Coronary artery (tissue), 2 donors: Measurements from ENCODE around the gene BLCAP.

Experiments used
- DNase-seq: peaks from one replicate; pipeline ENCODE4 v3.0.0-alpha.2; 2017; ENCODE audit warnings: low spot score
- H3K27ac ChIP-seq, 2 donors: fragments of 200-600 bp; sonication (generic); one replicate each; pipeline ENCODE4 v1.5.1; 2016 to 2019
- H3K4me3 ChIP-seq: fragments of 200-600 bp; sonication (generic); 2 replicates; pipeline ENCODE4 v1.5.1; 2016; ENCODE audit warnings: mild to moderate bottlenecking, moderate library complexity
- TF ChIP-seq, protein P1 (sequence below): fragments of 200-600 bp; sonication (generic); IDR thresholded peaks from one replicate; pipeline ENCODE4 v1.5.1; 2019; ENCODE audit warnings: antibody characterized with exemption

The BLCAP gene

DNA sequence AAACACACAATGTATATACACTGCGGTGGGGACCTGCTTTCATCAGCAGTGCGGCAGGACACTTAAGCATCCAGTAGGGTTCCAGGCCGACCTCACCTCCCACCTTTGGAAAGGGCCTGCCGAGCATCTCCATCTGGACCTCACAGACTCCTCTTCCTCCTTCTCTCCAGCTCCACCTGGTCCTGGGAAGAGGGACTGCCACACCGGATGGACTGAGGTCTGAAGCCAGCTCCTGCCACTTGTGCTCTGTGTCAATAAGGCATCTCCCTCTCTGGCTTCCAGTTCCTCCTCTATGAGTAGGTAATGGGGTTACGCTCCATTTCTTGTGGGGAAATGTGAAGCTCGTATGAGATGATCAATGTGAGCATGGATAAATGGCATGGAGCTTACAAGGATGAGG, 25.7 kb downstream of the BLCAP start:
- TF ChIP-seq, protein P1, sequence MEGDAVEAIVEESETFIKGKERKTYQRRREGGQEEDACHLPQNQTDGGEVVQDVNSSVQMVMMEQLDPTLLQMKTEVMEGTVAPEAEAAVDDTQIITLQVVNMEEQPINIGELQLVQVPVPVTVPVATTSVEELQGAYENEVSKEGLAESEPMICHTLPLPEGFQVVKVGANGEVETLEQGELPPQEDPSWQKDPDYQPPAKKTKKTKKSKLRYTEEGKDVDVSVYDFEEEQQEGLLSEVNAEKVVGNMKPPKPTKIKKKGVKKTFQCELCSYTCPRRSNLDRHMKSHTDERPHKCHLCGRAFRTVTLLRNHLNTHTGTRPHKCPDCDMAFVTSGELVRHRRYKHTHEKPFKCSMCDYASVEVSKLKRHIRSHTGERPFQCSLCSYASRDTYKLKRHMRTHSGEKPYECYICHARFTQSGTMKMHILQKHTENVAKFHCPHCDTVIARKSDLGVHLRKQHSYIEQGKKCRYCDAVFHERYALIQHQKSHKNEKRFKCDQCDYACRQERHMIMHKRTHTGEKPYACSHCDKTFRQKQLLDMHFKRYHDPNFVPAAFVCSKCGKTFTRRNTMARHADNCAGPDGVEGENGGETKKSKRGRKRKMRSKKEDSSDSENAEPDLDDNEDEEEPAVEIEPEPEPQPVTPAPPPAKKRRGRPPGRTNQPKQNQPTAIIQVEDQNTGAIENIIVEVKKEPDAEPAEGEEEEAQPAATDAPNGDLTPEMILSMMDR: no peak

DNA sequence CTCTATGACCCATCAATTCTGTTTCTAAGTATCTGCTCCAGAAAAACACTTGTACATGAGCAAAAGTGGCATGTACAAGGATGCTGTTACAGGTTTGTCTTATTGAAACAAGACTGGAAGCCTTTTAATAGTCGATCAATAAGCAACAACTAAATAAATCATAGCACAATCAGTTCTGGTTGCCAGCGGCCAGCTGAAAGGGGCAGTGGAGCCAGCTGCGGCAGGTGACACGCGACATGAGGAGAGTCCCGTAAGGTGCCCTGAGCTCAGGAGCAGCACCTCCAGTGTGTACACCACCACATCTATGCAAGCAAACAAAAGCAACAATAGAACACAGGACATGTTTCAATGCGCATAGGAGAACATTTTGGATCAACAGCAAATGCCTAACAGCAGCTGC, 27.4 kb downstream of the BLCAP start:
- Histone ChIP-seq H3K4me3 (no peak overlapping the region), H3K27ac (no peak overlapping the region)
- TF ChIP-seq, protein P1: no peak
- DNase-seq: peak; percentile 35

More for the DNA sequence above, 25.7 kb downstream of the BLCAP start:
- Histone ChIP-seq H3K27ac (no peak overlapping the region), H3K4me3 (no peak overlapping the region)
- DNase-seq: no peak

- no peak overlapping the region for H3K4me3 ChIP-seq
- H3K27ac ChIP-seq: no peak overlapping the region
- TF ChIP-seq, protein P1: no peak
- no peak for DNase-seq
Measured at GRCh38 chr20:37498066-37498665, 29.5 kb downstream of the BLCAP start.

GRCh38 chr20:37494796-37495195, 32.9 kb downstream of the BLCAP start:
- TF ChIP-seq, protein P1: no peak
- no peak overlapping the region for H3K27ac ChIP-seq
- DNase-seq: no peak
- no peak overlapping the region for H3K4me3 ChIP-seq

DNA sequence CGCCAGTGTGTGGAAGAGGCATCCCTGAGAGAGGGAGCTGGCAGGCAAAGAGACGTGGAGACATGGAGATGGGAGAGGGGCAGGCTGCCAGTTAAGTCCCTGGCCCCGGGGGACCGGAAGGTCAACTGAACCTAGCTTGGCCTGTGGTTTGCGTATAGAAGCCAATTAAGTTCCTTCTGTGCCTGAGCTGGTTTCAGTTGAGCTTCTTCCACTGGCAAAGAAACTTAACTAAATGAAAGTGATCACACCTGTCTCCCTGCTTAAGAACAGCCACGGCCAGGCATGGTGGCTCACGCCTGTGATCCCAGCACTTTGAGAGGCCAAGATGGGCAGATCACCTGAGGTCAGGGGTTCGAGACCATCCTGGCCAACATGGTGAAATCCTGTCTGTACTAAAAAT, 33.4 kb downstream of the BLCAP start:
- DNase-seq: no peak
- H3K4me3 ChIP-seq: no peak overlapping the region
- TF ChIP-seq, protein P1: no peak
- H3K27ac ChIP-seq: no peak overlapping the region

GRCh38 chr20:37492945-37493344, 34.7 kb downstream of the BLCAP start:
- TF ChIP-seq, protein P1: no peak
- no peak overlapping the region for H3K27ac ChIP-seq

DNA sequence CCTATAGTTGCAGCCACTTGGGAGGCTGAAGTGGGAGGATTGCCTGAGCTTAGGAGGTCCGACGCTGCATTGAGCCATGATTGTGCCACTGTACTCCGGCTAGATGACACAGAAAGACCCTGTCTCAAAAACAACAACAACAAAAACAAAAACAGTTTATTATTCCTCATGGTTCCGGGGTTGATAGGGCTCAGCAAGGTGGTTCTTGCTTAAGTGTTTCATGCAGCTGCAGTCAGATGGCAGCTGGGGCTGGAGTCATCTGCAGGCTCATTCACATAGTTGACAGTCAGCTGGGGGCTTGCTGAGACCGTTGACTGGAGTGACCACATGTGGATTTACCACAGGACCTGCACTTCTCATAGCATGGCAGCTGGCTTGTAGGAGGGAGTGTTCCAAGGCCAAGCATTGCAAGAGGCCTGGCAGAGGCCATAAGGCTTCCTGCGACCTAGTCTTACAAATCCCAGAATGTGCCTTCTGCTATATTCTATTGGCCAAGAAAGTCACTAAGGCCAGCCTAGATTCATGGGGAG, 35.5 kb downstream of the BLCAP start:
- no peak for DNase-seq
- no peak overlapping the region for H3K4me3 ChIP-seq
- TF ChIP-seq, protein P1: no peak
- no peak overlapping the region for H3K27ac ChIP-seq

More at GRCh38 chr20:37492945-37493344, 34.7 kb downstream of the BLCAP start:
- DNase-seq: no peak
- H3K4me3 ChIP-seq: no peak overlapping the region
